GM12873 (cell line): Measurements from ENCODE around the gene FOXP1.

Source experiments
- CTCF ChIP-seq: IDR thresholded peaks from 2 replicates; pipeline ENCODE4 v1.5.1; 2012; ENCODE audit warnings: low read depth, mild to moderate bottlenecking, moderate library complexity, low read length, control low read depth; ENCODE audit not compliant: insufficient read depth; ENCODE audit errors: missing control alignments

FOXP1 gene

DNA sequence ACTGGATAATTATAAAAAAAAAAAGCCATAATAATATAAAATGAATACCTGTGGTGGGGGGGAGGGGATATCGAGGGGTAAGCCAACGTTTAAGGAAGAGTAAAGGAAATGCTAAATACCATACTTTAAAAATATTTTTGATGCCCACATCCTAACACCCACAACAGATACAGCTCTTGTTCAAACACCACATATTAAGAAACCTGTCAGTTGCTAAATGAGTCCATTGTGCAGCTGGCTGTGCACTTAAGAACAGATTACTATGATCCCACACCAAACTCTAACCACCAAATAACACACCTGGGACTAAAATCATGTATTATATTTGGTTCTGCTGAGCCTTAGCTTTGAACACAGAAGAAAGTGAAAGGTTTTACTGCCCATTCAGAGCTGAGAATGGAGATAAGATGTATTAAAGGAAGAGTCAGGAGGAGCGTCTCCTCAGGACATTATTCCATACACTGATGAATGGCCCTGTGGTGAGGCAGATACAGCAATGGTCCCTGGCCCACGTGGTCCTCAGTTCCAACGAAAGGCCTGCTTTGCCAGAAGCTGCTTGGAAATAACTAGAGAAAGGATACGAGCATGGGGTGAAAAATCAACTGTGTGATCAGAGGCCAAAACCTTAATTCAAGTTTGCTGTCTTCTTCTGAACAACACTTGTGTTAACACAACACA, 515.4 kb downstream of the FOXP1 start:
- no peak for TF ChIP-seq CTCF

GRCh38 chr3:71066849-71067261, 516.7 kb downstream of the FOXP1 start:
- no peak for TF ChIP-seq CTCF

DNA sequence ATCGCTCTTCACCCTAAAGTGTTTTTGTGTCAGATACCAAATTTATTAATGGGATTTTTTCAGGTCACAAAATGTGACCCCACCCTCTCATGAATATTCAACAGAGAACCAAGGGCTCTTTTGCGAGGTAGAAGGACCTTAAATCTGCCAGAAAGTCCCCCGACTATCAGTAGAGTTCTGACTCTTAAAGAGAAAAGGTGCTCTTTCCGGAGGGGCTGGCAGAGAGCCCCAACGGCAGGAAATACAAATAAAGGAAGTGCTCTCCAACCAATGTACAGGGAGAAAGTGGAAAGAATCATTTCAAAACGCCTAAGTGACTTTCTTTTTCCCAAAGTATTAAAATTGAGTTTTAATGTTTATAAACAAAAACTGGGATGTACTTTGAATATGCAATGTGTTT, 517.2 kb downstream of the FOXP1 start:
- TF ChIP-seq CTCF, result no peak

- TF ChIP-seq CTCF, result no peak
Measured at GRCh38 chr3:71065764-71066013, 517.8 kb downstream of the FOXP1 start.

DNA sequence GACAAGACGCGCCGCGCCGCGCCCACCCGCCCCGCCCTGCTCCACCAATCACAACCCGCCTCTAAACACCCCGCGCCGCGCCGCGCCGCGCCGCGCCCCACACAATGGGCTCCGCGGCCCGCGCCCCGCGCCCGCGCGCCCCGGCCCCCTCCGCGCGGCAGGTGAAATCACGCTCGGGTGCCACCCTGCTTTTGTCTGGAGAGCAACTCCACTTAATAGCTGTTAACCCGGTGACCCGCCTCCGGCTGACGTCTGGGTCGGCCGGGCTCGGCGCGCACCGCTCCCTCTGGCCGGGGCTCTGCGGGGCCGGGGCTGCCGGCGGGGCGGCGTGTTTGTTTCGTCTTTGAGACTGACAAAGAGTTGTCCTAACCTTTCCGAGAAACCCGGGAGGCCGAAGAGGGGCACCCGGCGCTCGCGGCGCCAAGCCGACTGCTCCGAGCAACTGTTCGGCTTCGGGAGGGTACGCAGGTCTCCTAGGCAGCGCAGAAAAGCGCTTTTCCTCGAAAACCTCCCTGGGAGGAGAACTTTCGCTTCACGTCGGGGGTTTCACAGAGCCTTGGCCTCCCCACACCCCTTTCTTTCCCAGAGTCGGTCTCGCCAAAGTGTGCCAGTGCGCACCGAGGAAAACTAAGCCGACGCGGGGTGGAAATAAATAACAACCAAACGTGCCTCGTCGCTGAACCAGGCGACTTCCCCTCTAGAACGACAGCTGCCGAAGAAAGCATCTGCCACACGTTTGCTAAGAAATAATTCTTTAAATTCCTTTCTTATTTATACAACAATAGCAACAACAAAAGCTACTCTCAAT, 518.4 kb downstream of the FOXP1 start:
- TF ChIP-seq CTCF, result no peak

- TF ChIP-seq CTCF, result no peak
Measured at GRCh38 chr3:71064291-71064955, 519.1 kb downstream of the FOXP1 start.

DNA sequence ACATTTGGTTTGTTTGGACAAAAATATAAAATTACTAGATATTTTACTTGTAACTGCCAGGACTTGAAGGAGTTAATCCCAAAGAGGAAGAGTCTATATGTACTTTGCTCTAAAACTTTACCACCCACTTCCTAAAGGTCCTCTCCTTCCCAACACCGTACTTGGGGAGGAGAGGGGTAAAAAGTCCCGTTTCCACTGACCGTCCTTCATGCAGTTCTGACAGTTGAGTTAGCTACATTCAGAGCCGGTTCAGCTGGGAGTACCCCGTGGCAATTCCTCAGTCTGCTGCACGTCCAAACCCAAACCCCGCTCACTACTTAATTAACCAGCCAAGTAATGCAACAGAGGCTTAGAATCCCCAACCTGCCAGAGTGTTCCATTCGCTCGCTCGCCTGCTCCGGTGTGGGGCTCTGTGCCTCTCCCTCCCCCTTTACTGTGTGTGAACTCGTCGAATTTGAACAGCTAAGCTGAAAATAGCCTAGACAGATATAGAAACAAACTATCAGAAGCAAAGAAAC, 519.7 kb downstream of the FOXP1 start:
- TF ChIP-seq CTCF, result no peak
